Measurements from ENCODE around the gene ADI1.

The ADI1 gene, protein sequence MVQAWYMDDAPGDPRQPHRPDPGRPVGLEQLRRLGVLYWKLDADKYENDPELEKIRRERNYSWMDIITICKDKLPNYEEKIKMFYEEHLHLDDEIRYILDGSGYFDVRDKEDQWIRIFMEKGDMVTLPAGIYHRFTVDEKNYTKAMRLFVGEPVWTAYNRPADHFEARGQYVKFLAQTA

DNA sequence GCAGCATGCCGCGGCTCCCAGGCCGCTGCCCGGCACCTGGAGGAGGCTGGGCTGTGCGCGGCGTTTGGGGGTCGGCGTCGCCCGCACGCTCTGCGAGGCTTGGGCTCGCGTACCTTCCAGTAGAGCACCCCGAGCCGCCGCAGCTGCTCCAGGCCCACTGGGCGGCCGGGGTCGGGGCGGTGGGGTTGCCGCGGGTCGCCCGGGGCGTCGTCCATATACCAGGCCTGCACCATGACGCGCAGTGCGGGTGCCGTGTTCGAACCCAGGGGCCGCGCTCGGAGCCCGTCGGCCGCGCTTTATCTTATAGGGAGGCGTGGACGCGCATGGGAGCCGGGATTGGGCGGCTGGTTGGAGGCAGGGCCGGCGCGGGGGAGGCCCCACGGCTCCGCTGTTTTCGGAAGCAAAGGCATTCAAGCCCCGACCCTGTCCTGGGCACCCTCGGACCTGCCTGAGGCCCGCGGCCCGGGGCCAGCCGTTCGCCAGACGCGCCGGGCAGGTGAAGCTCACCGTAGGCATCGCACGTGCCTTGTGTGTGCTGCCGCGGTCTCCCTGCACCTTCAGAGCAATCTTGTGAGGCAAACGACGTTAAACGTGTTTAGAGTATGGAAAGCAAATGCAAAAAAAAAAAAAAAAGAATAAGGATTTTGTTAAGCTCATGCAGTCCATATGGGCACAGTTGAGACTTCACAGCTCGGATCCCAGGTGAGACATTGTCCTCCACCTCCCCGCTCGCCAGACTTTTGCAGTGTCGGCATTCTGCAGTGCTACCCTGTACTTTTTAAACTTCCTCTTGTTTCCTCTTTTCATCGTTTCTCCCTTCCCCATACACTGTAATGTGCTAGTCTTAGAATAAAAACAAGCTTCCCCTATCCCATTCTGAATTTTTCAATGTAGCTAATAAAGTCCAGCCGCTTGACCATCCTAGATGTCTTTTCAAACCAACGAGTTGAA lies at the start of gene ADI1:
TSS of gene ADI1 (minus strand) at position 277 of the 951 bp plus-strand sequence. CDS start at position 233, 44 bp downstream.
- peak; percentile 85 for DNase-seq

DNA sequence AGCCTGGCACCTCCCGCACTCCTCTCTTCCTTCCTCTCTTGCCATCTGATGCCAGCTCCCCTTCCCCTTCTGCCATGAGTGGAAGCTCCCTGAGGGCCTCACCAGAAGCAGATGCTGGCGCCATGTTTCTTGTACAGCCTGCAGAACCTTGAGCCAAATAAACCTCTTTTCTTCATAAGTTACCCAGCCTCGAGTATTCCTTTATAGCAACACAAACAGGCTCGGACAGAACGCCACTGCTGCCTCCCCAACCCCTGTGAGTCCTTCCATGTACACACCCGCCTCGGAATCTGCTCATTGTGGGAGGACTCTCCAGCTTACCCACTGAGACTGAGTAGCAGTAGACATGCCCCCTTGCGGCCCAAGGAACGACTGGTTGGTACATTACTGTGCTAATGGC lies 47.5 kb upstream of the ADI1 start:
- no peak for DNase-seq

DNA sequence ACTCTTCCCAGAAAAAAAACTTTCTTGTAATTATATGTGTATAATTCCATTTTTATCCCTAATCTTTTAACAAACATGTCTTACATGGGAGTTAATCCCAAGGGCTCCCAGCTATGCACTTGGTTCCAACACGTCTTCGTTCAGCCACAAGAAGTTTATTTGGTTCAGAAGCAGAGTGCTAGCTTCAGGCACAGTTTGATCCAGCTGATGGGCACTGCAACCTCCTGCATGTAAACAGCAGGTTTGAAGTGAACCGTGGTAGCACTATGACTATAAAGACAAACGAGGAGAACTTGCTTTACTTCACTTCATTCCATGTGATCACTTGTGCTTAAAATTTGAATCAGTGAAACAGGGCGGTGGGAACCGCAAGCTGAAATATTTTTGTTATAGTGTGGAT lies 45.8 kb upstream of the ADI1 start:
- DNase-seq = no peak

DNA sequence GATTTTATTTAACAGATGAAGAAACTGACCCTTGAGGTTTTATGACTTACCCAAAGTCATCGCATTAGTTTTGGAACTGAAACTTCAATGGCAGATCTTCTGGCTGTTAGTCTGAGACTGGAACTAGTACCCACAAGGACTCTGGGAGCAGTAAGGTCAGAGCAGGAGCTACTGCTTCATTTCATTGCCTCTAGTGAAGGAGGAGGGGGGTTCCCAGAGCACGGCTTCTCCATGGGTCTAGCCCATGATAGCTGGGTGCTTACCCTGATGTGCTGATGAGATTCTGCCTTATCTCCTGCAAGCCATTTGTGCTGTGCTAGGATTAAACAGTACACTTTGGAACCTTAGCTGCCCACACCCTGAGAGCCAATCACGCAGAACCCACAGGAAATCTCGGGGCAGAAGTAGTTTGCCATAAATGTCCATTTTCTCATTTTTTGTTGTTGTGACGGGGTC lies 44.2 kb upstream of the ADI1 start:
- DNase-seq = peak; percentile 70

DNA sequence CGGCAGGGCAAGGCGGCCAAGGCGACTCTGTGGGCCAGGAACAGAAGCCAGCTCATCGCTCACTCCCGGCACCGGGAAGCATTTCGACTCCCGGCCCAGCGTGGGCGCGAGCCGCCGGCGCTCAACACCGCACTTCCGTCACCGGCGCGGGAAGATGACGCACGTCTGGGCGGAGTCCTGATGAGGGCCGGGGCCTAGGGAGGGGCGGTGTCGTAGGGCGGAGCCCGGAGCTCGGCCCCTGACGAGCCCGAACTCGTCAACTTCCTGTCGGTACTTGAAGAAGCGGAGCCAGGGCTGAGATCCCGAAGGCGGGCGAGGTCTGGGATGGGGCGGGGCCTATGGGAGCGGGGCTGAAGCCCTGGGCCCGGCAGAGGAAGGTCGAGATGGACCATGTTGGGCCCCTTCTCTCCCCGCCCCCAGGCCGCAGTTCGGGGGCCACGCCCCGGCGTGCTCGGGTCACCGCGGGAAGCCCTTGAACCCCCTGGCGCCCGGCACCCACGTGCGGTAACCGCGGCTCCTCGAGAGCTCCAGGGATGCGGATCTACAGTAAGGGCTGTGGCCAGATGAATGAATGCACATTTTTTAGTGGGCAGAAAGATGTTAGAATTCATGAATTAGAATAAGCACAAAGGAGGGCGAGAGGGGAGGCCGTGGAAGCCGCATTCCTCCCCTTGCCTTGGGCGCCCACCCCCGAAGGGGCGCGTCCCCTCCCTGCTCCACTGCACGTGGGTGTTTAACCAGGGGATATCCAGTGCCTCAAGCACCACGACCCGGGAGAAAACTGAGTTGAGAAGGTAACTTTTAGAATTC lies 39.1 kb upstream of the ADI1 start, which contains the start of gene RNASEH1:
TSS of gene RNASEH1 (minus strand) at position 129 of the 810 bp plus-strand sequence. CDS start at position 56, 73 bp downstream.
- peak; percentile 97 for DNase-seq

DNA sequence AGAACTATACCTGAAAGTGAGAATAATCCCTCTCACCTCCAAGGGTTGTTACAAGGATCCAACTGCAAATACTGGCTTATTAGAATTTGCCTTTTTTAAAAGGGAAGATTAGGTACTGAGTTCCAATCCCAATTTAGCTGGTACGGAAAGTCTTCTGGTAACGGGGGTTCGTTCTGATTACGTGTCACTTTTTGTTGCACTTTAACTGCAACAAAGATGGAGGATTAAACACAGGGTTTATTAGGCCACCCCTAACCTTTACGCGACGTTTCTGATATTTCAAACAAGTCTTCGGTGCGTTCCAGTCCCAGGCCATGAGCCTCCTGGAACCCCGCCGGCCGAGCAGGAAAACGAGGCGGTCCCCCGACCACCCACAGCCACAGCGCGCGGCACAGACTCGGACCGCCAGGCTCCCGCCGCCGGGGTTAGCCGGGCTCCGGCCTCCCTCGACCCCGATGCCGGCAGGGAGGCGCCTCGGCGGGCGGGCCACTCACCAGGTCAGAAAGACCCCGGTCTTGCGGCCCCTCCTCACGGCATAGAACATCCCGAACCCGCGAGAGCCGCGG lies 38.4 kb upstream of the ADI1 start:
- DNase-seq = peak; percentile 18

DNA sequence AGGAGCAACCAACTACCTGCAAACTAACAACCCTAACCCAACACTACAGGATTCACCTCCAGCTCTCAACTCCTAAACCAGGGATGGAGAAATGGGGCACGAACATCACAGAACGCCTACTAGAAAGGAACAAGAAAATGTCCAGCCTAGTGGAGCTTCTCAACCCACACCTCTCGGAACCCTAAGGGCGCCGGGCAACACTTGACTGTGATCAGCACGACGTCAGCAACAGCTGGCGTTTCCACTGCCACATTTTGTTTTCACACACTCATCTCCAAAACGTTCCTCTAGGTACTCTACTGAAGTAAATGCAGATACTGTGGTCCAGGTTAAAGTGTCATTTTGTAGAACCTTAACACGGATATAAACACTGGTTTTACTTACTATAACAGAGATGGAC lies 34.6 kb upstream of the ADI1 start:
- DNase-seq = no peak

DNA sequence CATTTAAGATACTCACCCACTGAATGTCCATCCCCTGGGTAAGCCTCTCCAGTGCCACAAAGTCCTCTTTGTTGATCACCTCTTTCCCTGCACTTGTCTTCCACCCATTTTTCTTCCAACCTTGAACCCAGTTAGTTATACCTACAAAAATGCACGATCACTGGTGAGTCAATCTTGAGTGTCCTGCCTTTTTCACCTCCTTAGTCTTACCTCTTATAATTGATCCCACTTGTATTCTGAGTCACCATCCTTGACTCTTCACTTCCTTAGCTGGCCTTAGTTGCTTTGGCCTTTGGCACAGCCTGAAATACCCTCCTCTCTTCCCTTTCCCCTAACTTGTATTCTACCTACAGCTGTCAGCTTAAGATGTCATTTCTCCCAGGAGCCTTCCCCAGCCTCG lies 28.6 kb upstream of the ADI1 start:
- no peak for DNase-seq

DNA sequence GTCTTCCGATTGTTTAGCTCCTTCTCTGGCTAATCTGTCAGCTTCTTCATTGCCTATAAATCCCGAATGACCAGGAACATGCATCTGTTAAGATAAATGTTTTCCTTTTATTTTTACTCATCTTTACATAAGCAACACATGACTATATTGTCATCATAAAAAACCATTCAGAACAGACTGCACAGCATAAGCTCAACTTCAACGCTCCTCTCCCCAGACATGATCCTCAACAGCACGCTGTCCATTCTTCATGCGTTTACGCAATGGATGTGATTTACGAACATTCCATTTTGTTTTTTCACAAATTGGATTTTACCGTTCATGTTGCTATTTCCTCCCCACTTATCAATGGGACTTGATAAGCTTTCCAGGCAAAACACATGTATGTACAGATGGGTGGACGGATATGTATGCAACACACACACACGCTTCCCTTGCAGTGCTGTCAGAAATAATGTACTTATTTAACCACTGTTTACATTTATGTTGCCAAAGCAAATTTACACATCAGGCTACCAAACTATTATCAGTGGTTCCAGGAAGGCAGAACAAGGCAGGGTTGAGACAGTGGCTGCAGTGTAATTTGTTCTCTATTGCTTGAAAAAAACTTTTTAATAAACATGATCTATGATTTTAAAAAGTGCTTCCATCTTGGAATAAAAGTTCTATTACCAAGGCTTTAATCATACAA lies 26.6 kb upstream of the ADI1 start:
- no peak for DNase-seq

DNA sequence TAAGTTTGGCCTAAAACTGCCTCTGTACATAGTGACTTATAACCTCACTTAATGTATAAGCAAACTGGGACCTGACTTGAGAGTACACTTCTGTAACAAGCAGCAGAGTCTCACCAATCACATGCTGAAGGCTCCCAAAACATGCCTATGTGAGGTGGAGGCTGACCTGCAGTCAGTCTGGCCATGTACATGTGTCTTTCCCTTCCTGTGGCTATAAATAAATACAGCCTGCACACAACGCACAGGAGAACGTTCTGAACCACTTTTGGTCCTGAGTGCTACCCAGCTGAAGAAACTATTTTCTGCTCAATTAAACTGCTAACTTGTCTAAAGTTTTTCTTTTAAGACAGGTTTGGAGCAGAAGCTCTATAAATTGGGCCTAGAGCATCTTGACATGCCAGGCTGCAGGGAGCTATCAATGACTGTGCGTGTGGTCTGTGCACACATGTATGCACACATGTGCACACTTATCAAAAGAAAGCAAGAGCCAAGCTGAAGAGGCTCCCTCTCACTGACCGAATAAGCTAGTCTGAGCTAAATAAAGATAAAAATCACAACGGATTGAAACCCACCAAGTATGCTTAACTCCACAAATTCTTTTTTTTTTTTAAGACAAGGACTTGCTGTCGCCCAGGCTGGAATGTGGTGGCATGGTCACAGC lies 23.8 kb upstream of the ADI1 start:
- no peak for DNase-seq

DNA sequence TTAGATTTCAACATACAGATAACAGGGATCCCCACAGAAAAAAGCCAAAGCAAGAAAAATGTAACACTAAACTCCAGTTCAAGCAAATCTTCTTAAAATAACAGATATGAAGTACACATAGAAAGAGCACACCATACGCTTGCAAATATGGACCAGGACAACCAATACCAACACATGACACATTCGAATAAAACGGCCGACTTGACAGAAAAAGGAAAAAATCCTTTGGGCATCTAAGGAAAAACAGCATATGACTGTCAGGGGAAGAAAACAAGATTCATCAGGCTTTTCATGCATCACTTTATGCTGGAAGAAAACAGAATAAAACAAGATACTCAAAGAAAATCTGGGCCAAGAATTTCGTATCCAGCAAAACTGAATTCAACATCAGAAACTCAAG lies 22.8 kb upstream of the ADI1 start:
- DNase-seq = no peak

DNA sequence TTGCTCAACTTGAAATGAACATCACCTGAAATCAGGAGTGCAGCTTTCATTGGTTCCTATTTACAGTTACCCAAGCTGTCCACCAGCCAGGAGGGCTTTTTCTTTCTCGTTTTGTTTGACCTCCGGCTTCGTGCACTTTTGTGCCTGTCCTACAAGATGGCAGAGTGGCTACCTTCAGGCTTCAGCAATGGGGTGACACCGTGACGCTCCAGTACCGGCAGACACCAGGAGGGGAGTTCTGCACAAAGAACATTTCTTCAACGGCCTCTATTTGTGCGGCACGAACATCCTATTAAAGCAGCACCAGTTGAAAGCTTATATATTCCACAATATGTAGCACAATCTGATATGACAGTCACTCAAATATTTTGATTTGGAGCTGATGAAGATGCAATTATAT lies 20.5 kb upstream of the ADI1 start:
- DNase-seq = no peak

DNA sequence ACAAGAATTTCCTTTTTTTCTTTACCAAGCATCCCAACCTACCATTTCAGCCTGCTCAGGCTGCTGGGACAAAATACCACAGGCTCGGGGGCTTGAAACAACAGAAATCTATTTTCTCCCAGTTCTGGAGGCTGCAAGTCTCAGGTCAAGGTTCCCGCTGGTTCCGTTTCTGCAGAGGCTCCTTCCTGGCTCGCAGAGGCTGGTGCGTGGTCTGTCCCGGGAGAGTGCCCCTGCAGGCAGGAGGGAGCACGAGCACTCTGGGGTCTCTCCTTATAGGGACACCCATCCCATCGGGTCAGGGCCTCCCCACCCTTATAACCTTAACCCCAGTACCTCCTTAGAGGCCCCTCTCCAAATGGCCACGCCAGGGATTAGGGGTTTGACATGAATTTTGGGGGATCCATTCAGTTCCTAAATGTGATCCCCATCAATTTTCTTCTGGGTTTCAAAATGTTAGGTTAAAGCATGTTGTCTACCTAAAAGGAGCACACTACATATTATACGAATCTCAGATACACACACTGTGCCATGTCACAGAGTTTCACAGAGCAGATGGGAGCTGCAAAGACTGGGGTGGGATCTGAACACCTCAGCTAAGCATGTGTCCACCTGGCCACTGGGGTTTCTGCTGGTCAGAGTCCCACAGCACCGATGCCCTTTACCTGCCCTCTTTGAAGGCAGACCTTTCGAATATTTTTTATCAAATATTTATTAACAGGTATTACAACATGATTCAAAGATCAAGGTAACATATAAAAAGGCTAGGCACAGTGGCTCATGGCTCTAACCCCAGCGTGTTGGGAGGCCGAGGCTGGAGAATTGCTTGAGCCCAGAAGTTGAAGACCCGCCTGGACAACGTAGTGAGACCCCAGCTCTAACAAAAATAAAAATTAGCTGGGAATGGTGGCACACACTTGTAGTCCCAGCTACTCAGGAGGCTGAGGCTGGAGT lies 17.6 kb upstream of the ADI1 start:
- DNase-seq = peak; percentile 63

DNA sequence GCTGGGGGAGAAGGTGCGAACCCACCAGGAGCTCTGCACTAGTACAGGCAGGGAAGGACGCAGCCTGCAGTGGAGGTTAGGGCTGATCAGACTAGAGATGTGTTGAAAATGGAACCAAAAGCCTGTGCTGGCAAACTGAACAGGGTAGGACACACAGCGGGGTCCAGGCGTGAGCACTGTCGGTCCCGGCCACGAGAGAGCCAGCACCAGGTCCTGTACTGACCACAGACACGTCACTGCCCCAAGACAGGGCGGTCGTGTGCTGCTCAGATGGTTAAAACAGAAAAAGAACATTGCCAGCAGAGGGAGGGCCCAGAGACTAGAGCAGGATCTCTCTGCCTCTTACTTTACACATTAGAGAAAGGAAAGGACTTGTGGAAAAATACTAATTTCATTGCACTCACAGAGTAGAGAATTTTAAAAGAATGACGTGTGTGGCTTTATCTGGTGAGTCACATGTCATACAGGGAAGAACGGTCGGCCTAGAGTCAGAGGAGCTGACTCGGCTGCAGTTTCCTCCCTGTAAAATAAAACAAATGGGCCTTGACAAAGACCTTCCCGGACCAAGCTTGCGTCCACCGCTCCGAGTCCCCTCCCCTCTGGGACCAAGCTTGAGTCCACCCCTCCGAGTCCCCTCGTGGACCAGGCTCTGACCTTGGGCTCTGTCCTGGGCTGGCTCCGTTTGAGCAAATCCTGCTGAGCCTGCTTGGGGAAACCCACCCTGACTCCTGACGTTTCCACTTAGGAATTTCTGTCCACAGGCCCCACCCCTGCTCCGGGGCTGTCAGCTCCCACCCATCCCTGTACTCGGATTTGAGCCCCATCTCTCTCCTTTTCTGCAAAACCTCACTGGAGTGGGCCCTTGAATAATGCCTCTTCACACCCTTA lies 16.7 kb upstream of the ADI1 start:
- DNase-seq = peak; percentile 55

DNA sequence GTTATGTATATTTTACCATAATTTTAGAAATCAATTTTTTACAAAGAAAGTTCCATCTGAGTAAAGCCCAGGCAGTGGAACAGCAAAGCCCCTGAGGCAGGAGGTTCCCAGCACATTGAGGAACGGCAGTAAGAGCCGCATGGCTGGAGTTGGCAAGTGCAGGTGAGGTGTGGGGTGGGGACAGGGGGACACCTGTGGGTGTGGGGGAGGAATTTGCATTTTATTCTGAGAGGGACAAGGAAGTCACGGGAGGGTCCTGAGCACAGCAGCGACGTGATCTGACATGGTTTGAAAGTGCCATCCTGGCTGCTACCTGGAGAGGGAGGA lies 16.1 kb upstream of the ADI1 start:
- no peak for DNase-seq

DNA sequence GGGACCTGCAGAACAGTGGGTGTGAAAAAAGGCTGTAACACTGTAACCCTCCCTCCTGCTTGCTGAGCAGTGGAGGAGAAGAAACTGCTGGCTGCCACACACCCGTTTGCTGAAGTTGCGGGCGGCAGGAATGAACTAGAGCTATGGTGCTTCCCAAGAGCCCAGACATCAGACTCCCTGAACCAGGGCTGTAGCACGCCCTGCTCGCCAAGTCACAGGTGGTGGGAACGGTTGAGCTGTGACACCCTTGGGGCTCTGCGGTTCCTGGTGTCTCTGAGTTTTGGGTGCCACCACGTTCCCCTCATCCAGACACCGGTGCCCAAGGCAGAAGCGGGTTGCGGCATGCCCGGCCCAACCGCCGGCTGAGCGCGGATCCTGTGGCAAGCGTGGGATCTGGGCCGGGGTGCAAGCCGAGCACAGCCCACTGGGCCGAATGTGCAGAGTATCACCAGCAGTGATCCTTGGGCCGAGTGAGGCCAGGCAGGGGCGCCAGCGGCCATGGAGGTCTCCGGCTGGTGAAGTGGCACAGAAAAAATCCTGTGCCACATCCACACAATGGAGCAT lies 15.0 kb upstream of the ADI1 start:
- no peak for DNase-seq

DNA sequence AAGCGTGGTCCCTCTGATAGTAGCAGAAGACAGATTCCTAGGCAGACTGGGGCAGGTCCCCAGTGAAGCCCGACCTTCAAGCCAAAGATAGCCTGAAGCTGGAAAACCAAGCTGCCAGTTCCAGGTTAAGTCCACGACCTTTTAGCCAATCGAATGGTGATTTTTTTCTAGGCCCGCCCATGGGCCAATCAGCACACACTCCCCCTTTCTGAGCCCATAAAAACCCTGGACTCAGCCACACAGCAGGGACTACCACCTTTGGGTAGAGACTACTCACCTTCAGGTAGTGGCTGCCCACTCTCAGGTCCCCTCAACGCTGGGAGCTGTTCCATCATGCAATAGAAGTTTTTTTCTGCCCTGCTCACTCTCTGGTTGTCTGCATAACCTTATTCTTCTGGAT lies 14.5 kb upstream of the ADI1 start:
- DNase-seq = no peak

DNA sequence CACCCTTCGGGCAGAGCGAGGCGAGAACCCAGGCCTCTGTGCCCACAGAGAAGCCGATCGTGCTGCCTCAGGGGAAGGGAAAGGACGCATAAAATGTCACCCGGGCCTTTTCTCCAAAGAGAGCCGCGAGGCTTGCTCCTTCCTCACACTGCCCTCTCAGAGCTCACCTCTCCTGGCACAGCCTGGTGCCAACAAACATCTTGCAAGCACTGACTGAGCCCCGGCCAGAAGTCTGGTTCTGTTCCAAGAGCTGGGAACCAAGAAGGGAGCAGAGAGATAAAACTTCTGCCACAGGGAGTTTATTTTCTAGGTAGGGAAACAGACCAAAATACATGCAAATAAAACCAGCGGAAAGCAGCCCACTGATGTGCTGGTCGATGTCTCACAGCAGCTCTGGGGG lies 13.6 kb upstream of the ADI1 start:
- DNase-seq = no peak

DNA sequence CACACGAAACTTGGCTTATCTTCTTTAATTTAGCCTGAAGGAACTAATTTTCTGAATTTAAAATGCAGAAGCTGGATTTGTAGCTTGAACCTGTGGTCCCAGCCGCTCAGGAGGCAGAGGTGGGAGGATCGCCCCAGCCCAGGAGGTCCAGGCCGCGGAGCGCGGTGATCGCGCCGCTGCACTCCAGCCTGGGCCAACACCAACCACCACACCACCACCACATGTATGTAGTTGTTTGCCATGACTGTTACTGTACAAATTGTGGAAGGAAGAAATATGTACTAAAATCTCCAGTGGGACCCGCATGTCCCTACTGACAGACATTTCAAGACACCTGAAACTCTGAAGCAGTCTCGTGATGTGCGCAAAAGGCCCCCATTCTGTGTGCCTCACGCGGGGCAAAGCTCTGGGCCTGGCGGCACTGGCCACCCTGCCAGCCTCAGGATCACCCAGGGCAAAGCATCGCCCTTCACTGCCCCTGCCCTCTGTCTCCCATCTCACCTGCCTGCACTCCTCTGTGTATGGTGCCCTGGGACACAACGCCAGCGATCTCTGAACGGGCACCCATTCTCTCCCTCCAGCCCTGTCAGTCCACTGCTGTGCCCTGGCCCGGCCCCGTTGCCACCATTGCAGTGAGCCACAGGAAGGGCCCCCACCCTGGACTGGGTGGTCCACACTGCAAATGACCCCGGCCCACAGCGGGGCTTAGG lies 10.1 kb upstream of the ADI1 start:
- no peak for DNase-seq

Measured in hematopoietic multipotent progenitor cell treated with erythropoietin and hydrocortisone succinate and interleukin-3 and kit ligand, for 8 days (in vitro differentiated cells).